ENCODE results near the gene SDE2.

- TF ChIP-seq FOXA1 (IDR thresholded peaks at IDR 0.05) (no peak), ARNT (IDR thresholded peaks at IDR 0.05) (no peak)
Measured at GRCh38 chr1:226002667-226003501, 3.7 kb upstream of the SDE2 start.

Measured in HEK293T (cell line).